ENCODE data around the gene CDKL5.
A peak's percentile ranks its signal among the peaks of the same experiment; 100 is the strongest.

The CDKL5 gene

GRCh38 chrX:18652636-18653035, 227.2 kb downstream of the CDKL5 start:
- DNase-seq: no peak

- no peak for DNase-seq
Measured at GRCh38 chrX:18654875-18655836, 229.7 kb downstream of the CDKL5 start.

DNA sequence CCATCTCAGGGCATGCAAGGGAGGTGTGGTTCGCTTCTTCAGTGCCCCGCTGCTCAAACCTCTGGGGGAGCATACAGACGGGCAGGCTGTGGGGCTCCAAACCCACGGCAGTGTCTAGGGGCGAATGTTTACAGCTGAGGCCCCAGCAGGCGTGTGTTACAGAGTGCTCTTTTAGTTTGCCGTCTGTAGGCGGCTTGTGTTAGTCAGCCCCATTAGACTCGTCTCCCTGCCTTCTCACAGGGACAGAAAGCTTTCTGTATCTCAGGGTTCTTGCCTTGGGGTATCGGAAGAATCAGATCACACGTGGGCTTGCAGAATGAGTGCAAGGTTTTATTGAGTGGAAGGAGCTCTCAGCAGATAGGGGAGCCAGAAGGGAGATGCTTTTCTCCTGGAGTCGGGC, 235.9 kb downstream of the CDKL5 start:
- no peak for DNase-seq

DNA sequence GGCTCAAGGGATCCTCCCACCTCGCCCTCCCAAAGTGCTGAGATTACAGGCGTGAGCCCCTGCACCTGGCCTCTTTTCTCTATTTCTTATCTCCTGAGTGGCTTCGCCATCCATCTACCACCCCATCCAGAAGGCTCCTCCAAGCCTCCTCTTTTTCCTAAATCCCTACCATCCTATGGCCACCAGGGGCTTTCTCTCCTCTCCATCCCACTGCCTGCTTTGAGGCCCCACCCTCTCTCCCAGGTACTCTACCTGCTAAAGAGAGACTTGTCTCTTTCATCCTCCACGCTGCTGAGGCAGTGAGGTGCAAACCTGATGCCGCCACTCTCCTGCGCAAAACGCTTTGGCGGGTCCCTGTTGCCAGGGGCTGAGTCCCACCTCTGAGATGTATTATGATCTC, 239.5 kb downstream of the CDKL5 start:
- no peak for DNase-seq

DNA sequence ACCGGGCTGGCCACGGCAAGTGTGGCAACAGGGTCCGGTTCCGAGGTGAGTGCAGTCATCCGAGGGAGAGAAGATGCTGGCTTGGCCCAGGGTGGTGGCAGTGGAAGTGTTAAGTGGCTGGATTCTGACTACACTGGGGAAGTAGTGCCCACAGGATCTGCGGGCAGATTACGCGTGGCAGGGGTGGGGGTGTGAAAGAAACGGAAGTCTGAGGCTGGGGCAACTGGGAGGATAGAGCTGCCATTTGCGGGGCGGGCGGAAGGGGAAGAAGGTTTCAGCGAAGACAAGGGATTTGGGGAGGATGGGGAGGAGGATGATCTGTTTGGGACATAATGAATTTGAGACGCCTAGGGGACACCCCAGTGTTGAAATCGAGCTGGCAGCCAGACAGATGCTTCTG, 241.2 kb downstream of the CDKL5 start:
- DNase-seq: peak; percentile 28

GRCh38 chrX:18668071-18668835, 242.8 kb downstream of the CDKL5 start:
- peak; percentile 39 for DNase-seq

- no peak for DNase-seq
Measured at GRCh38 chrX:18672008-18672407, 246.6 kb downstream of the CDKL5 start, which contains the start of gene RS1. TSS of gene RS1 (minus strand) at chrX:18672108. CDS start at chrX:18672068, 40 bp downstream.

GRCh38 chrX:18674417-18674787, 249.0 kb downstream of the CDKL5 start:
- DNase-seq: no peak

DNA sequence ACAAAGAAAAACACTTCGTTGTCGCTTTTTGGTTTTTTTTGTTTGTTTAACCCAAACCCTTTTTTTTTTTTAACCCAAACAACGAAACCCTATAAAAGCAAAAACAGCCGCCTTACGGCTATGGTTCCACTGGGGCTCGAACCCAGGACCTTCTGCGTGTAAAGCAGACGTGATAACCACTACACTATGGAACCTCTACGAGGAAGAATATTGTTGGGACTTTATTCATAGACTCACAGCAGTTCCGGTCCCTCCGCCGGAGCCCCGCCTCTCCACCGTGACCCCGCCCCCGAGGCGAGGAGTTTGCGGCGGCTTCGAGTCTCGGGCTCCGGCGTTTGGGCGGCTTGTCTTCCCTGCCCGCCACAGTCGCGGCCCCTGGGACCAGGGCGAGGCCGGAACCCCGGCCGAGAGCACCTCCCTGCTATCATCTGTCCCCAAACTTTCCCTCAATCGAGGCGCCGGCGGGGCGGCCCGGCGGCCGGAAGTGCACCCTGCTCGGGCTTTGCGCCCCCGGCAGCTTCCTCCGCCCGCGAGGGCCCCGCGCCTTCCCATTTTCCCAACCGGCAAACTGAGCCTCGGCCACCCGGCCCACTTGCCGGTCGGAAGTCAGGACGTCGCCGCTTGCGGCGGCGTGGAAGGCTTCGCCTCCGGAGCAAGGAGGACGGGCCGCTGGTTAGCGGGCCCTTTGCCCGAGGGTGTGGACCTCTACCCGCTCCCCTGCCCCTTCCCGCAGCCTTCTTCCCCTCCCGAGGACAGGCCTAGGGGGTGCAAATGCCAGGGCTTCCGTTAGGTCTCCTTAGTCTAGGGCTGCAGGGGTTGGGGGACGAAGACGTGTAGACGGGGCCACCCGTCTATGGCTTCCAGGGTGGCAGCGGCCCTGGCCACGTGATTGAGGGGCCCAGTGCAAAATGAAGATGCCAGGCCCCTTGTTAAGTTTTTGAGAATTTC, 249.7 kb downstream of the CDKL5 start:
- DNase-seq: peak; percentile 82

GRCh38 chrX:18676050-18676449, 250.6 kb downstream of the CDKL5 start:
- DNase-seq: no peak

DNA sequence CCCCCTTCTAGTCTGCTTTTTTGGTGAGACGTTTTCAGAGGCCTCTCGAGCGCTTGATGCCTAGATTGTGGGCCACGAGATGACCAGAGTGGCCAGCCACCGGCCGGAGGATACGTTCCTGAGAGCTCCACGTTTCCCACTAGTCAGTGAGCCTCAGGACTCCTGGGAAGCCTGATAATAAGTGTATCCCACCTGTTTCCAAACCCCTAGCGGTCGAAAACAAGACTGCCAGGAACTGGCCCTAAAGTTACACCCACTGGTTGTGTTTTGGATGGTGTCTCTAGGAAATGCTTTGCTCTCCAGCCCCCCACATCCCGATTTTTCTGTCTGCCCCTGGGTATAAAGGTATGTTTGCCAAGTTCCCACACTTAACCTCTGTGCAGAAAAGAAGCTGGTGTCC, 251.1 kb downstream of the CDKL5 start:
- no peak for DNase-seq

- DNase-seq: peak; percentile 90
Measured at GRCh38 chrX:18677161-18677869, 251.9 kb downstream of the CDKL5 start.

DNA sequence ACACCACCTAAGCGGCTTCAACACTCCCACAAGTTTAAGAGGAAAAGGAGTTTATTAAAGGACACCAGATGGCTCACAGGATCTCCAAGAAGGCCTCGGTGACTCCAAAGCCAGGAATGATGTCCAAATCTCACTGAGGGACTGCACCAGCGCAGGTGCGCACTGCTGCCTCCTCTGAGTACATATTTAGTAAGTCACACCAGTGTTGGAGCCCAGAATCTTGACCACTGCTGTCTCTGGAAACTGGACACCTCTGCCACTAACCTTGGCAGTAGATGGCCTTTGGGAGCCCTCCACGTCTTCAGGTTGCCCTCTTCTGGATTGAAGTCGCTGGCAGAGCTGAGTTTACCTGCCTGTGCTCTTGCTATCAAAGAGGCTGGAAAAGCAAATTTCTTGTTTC, 256.6 kb downstream of the CDKL5 start:
- DNase-seq: no peak

GRCh38 chrX:18682979-18683387, 257.6 kb downstream of the CDKL5 start:
- no peak for DNase-seq

DNA sequence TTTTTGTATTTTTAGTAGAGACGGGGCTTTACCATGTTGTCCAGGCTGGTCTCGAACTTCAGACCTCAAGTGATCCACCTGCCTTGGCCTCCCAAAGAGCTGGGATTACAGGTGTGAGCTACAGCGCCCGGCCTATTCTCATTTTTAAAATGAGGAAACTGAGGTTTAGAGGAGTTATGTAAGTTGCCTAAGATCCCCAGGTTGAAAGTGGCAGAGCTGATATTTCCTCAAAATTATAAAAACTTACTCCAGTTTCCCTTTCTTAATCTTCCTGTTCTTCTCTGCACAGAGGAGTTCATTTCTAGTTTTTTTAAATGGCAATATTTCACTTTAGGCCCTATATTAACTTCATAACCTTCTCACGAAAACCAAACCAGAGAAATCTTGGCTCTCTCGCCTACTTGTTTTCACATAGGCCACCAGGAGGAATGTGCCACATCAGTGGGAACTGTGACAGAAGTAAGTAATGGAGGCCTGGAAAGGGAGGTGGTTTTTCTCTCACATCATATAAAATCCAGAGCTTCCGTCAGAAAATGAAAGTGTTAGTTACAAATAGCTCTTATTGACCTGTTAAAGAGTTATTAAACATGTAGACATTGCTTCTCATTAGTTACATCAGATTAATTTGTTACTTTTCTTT, 262.6 kb downstream of the CDKL5 start:
- no peak for DNase-seq

GRCh38 chrX:18691431-18691830, 266.0 kb downstream of the CDKL5 start:
- no peak for DNase-seq

GRCh38 chrX:18692541-18692940, 267.1 kb downstream of the CDKL5 start:
- no peak for DNase-seq

DNA sequence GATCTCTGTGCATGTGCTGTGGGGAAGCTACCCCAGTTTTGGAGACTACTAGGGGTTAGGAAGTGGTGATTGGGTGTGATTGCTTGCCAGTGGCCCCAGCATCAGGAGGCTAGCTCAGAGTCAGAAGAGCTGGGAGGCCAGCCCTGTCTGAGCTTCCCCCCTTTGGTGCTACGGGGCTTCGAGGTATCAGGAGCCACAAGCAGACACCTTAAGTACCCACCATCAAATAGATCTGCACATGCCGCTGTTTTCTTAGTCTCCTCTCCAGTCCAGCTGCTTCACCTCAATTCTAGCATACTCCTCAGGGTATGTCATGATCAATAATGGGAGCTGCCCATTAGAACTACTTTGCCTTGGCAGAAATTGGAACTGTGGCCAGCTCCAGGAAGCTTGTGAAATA, 271.2 kb downstream of the CDKL5 start:
- no peak for DNase-seq

- DNase-seq: no peak
Measured at GRCh38 chrX:18698737-18699650, 273.6 kb downstream of the CDKL5 start.

GRCh38 chrX:18701621-18702361, 276.4 kb downstream of the CDKL5 start:
- no peak for DNase-seq
